ENCODE measurements around the gene CYTH4.
"Not testable (repeated sequence)": the region's sequence is repeated elsewhere in the genome, so short reads cannot be mapped to it uniquely, and the experiment has no call there.

CYTH4 gene

DNA sequence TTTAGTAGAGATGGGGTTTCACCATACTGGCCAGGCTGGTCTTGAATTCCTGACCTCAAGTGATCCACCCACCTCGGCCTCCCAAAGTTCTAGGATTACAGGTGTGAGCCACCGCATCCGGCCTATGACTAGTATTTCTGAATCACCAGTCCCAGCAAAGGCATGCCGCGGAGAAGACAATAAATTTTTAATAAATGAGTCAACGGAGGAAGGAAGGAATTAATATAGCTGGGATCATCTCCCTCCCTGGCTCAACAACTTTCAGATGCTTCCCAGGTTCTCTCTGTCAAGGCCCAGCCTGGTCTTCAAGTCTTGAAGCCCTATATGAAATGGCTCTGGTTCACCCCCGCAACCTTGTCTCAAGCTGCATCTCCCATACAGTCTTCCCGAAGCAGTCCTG, 45.7 kb downstream of the CYTH4 start:
- DNase-seq (ENCODE audit: insufficient read length, low spot score) = no peak

DNA sequence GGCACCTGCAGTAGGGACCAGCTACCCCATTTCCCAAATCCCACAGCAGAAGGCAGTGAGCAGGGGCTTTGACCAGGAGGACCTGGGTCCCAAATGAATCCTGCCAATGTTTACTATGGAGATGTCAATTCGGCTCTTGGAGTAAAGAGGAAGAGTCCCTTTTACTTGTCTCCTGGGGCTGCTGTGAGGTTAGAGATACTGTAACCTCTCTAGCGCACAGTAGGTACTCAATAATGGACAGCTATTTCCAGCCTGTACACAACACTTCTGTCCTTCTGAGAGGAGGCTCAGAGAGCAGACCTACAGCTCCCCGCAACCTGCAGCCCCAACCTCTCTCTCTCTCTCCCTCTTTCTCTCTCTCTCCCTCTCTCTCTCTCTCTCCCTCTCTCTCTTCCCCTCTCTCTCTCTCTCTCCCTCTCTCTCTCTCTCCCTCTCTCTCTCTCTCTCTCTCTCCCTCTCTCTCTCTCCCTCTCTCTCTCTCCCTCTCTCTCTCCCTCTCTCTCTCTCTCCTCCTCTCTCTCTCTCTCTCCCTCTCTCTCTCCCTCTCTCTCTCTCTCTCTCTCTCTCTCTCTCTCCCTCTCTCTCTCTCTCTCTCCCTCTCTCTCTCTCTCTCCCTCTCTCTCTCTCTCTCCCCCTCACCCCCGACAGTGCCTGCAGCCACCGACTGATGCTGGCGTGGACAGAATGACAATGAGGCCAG, 46.4 kb downstream of the CYTH4 start:
- not testable (repeated sequence) for DNase-seq (ENCODE audit: insufficient read length, low spot score); FAIRE-seq

More for the DNA sequence above, 45.7 kb downstream of the CYTH4 start:
- no peak for FAIRE-seq
- TF ChIP-seq, protein P1, sequence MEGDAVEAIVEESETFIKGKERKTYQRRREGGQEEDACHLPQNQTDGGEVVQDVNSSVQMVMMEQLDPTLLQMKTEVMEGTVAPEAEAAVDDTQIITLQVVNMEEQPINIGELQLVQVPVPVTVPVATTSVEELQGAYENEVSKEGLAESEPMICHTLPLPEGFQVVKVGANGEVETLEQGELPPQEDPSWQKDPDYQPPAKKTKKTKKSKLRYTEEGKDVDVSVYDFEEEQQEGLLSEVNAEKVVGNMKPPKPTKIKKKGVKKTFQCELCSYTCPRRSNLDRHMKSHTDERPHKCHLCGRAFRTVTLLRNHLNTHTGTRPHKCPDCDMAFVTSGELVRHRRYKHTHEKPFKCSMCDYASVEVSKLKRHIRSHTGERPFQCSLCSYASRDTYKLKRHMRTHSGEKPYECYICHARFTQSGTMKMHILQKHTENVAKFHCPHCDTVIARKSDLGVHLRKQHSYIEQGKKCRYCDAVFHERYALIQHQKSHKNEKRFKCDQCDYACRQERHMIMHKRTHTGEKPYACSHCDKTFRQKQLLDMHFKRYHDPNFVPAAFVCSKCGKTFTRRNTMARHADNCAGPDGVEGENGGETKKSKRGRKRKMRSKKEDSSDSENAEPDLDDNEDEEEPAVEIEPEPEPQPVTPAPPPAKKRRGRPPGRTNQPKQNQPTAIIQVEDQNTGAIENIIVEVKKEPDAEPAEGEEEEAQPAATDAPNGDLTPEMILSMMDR (IDR thresholded peaks at IDR 0.05; ENCODE audit: insufficient read depth, missing control alignments) = no peak

DNA sequence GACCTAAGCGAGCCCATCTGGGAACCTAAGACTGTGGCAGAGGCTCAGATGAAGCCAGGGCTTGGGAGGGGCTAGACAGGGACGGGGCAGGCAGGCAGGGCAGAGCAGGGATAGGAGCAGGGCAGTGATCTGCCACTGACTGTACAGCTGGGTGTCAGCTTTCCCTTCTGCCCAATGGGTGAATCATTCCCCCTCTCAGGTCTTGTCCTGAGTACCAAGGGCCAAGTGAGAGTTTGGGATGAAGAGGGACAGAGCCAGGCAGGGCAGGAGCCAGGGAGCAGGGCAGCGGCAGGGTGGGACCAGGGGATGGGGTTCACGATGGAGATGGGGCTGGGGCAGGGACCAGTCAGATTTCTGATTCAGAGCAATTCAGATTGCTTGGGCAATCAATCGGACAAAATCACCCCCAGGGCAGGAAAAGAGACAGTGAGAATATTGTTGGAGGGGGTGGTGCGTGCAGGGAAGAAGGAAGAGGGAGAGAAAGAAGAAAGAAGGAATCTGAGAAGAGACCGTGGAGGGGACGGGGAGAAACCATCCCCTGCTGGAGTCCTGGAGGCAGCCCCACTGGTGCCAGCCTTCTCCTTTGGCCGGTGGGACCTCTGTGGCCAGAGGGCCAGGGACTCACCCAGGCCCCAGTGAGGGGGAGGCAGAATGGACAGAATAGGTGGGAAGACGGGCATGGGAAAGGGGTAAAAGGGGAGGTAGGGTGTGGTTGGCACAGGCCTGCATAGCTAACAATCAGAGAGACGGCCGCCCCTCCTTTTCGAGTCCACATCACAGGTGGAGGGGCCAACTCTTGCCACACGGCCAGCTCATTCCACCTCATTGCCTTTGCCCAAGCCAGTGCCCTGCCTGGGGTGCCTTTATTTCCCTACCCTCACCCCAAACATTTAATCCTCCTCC, 47.2 kb downstream of the CYTH4 start:
- no peak for FAIRE-seq
- TF ChIP-seq, protein P1 (IDR thresholded peaks at IDR 0.05; ENCODE audit: insufficient read depth, missing control alignments) = no peak
- DNase-seq (ENCODE audit: insufficient read length, low spot score) = no peak

DNA sequence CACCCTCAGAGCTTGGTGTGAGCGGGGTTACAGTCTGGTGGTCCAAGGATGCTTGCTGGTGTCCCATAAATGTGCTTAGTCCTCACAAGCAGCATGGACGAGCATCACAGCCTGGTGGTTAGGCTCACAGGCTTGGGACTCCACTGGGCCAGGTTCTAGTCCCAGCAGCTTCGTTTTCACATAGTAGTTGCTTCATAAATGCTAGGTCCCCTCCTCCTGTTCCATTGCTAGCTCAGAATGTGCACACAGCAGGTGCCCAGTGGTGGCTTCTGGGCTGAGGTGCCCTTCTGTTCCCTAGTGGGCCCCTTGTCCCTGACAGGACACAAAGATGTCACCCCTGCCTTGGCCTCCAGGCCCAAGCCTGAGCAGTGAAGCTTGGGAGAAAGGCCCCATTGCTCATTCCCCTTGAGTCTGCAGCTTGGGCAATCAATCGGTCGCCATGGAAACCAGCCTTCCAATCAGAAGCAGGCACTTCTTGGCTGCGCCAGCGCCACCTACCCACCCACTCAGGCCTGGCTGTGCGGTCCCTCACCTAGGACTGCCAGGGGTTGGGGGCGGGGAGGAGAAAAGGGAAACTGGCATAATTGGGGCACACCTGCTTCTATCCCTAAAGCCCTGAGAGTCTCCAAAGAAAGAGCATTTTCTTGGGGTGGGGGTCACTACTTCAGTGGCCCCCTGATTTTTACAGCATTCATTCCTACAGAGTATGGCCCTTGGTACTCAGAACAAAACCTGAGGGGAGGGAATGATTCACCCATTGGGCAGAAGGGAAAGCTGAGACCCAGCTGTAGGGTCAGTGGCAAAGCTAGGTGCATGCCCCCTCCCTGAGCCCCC, 48.1 kb downstream of the CYTH4 start:
- DNase-seq (ENCODE audit: insufficient read length, low spot score) = no peak
- no peak for FAIRE-seq
- TF ChIP-seq, protein P1 (IDR thresholded peaks at IDR 0.05; ENCODE audit: insufficient read depth, missing control alignments) = no peak

DNA sequence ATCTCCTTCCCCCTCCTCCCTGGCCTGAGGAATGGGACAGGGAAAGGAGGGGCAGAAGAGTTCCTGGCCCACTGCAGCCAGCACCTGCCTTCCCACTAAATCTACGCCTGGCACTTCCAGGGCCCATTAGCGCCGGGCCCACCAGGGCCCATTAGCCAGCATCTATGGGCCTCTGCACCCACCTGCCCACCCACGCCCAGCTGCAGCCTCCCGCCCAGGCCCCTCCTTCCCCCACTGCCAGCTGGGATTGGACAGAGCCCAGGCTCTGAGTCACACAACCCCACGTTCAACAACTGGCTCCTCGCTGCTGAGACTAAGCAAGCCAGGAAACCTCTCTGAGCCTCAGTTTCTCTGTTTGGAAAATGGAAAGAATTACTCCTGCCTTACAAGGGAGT, 48.7 kb downstream of the CYTH4 start:
- TF ChIP-seq, protein P1 (IDR thresholded peaks at IDR 0.05; ENCODE audit: insufficient read depth, missing control alignments) = no peak
- FAIRE-seq (no peak), DNase-seq (ENCODE audit: insufficient read length, low spot score) (no peak)

DNA sequence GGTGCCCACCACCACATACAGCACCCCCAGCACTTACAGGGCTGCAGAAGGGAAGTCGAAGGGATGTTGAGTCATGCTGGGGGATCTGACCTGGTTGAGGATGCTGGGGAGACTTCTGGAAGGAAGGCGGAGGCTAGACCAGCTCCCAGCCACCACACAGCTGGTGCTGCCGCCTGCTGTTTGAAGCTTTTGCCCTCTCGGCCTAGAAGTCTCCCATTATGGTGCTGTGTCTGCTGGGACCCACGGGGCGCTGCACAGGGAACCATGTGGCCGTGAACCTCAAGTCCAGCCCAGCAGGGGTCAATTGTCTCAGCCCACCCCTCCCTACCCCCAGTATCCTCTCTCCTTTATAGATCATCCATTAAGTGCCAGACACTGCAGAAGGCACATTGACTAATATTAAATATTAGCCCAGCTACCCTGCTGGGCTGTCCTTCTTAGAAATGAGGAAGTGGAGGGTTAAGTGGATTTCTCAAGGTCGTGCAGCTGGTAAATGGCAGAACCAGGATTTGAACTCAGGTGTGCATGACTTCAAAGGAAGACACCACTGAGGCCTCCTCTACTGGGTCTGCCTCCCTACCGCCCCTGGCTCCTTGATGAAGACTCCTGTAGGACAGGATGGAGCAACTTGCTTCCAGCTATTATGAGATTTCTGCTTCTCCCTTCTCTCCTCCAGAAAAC, 49.7 kb downstream of the CYTH4 start:
- FAIRE-seq = no peak
- TF ChIP-seq, protein P1 (IDR thresholded peaks at IDR 0.05; ENCODE audit: insufficient read depth, missing control alignments) = no peak
- no peak for DNase-seq (ENCODE audit: insufficient read length, low spot score)
